NCI-H1694 treated with DMSO at 0.1 percent for 48 hours (cell line): ENCODE measurements around the gene OSBPL5.

Experiments used
- DNase-seq: peaks from one replicate; lab custom pipeline; 2025; lab: John Stamatoyannopoulos, UW

The OSBPL5 gene

GRCh38 chr11:3197044-3197695, 32.1 kb upstream of the OSBPL5 start:
- no peak for DNase-seq

GRCh38 chr11:3196161-3197043, 31.3 kb upstream of the OSBPL5 start:
- peak; percentile 18 for DNase-seq

GRCh38 chr11:3195251-3196160, 30.4 kb upstream of the OSBPL5 start:
- no peak for DNase-seq

GRCh38 chr11:3194016-3194816, 29.1 kb upstream of the OSBPL5 start:
- no peak for DNase-seq

- DNase-seq = no peak
Measured at GRCh38 chr11:3193373-3194015, 28.4 kb upstream of the OSBPL5 start.

GRCh38 chr11:3192511-3193372, 27.6 kb upstream of the OSBPL5 start:
- no peak for DNase-seq

GRCh38 chr11:3191586-3192324, 26.6 kb upstream of the OSBPL5 start:
- no peak for DNase-seq

GRCh38 chr11:3190600-3190999, 25.5 kb upstream of the OSBPL5 start:
- no peak for DNase-seq

- no peak for DNase-seq
Measured at GRCh38 chr11:3189886-3190583, 24.9 kb upstream of the OSBPL5 start.

- no peak for DNase-seq
Measured at GRCh38 chr11:3189196-3189843, 24.2 kb upstream of the OSBPL5 start.

GRCh38 chr11:3188496-3189195, 23.5 kb upstream of the OSBPL5 start:
- DNase-seq = no peak

- DNase-seq = no peak
Measured at GRCh38 chr11:3186166-3186953, 21.2 kb upstream of the OSBPL5 start.

GRCh38 chr11:3184732-3185347, 19.7 kb upstream of the OSBPL5 start:
- no peak for DNase-seq

GRCh38 chr11:3183523-3183922, 18.4 kb upstream of the OSBPL5 start:
- no peak for DNase-seq

- no peak for DNase-seq
Measured at GRCh38 chr11:3182462-3182852, 17.3 kb upstream of the OSBPL5 start.

GRCh38 chr11:3181725-3182461, 16.8 kb upstream of the OSBPL5 start:
- no peak for DNase-seq
